Liver (tissue), 9 donors: Measurements from ENCODE around the gene KRT32. TPM values are rescaled to one million over a fixed set of nuclear protein-coding genes. Genes with fewer than 3 reads are reported as not detected.

Experiments used
- DNase-seq: peaks from one replicate; pipeline ENCODE4 v3.0.0-alpha.2; 2017; ENCODE audit warnings: low spot score
- H3K27ac ChIP-seq, 2 donors: one replicate each; pipeline ENCODE4 v1.7.0; 2013; ENCODE audit warnings: inconsistent platforms in 2 of 2, low read length in 2 of 2, control low read depth in 1 of 2, low read depth in 1 of 2, mild to moderate bottlenecking in 1 of 2
- H3K27me3 ChIP-seq, 4 donors: one replicate each; pipeline versions ENCODE4 v1.6.1 to v1.7.0; 2013; ENCODE audit warnings: low read length in 3 of 4, inconsistent platforms in 1 of 4, mild to moderate bottlenecking in 1 of 4, moderate library complexity in 1 of 4; ENCODE audit not compliant: control insufficient read depth in 4 of 4, insufficient read depth in 4 of 4
- H3K36me3 ChIP-seq, 4 donors: one replicate each; pipeline versions ENCODE4 v1.6.1 to v1.7.0; 2013; ENCODE audit warnings: low read length in 3 of 4, mild to moderate bottlenecking in 3 of 4, low read depth in 1 of 4, moderate library complexity in 1 of 4; ENCODE audit not compliant: control insufficient read depth in 4 of 4, insufficient read depth in 3 of 4
- H3K4me1 ChIP-seq, 4 donors: one replicate each; pipeline versions ENCODE4 v1.6.1 to v1.7.0; 2013; ENCODE audit warnings: low read length in 3 of 4, mild to moderate bottlenecking in 3 of 4, moderate library complexity in 1 of 4; ENCODE audit not compliant: control insufficient read depth in 4 of 4, insufficient read depth in 4 of 4
- H3K4me3 ChIP-seq, 3 donors: one replicate each; pipeline versions ENCODE4 v1.6.1 to v1.7.0; 2013; ENCODE audit warnings: low read length in 3 of 3, control low read depth in 1 of 3, low read depth in 1 of 3, mild to moderate bottlenecking in 1 of 3
- H3K9ac ChIP-seq, 2 donors: one replicate each; pipeline ENCODE4 v1.7.0; 2013; ENCODE audit warnings: low read length in 2 of 2, mild to moderate bottlenecking in 2 of 2, moderate library complexity in 2 of 2, control low read depth in 1 of 2, low read depth in 1 of 2
- H3K9me3 ChIP-seq, 4 donors: one replicate each; pipeline versions ENCODE4 v1.6.1 to v1.7.0; 2013; ENCODE audit warnings: low read length in 3 of 4; ENCODE audit not compliant: control insufficient read depth in 4 of 4
- EGR1 ChIP-seq, 2 donors: IDR thresholded peaks; 2 replicates each; pipeline ENCODE4 v1.6.1; 2016 to 2018; ENCODE audit warnings: antibody characterized with exemption in 2 of 2, low read depth in 2 of 2
- FOXA1 ChIP-seq: IDR thresholded peaks from 2 replicates; pipeline ENCODE4 v1.6.1; 2016; ENCODE audit warnings: antibody characterized with exemption
- FOXA2 ChIP-seq: IDR thresholded peaks from 2 replicates; pipeline ENCODE4 v1.6.1; 2016; ENCODE audit warnings: antibody characterized with exemption
- GABPA ChIP-seq, 2 donors: IDR thresholded peaks in 1 of 2; conservative IDR thresholded peaks in 1 of 2; 2 replicates each; pipeline ENCODE4 v1.6.1; 2016; ENCODE audit warnings: antibody characterized with exemption in 2 of 2, mild to moderate bottlenecking in 1 of 2, moderate library complexity in 1 of 2
- HNF4A ChIP-seq, 2 donors: conservative IDR thresholded peaks; 2 replicates each; pipeline ENCODE4 v1.6.1; 2016; ENCODE audit warnings: antibody characterized with exemption in 2 of 2, mild to moderate bottlenecking in 2 of 2
- HNF4G ChIP-seq: IDR thresholded peaks from 2 replicates; pipeline ENCODE4 v1.6.1; 2016; ENCODE audit warnings: antibody characterized with exemption
- JUND ChIP-seq, 2 donors: IDR thresholded peaks; 2 replicates each; pipeline ENCODE4 v1.6.1; 2016; ENCODE audit warnings: antibody characterized with exemption in 2 of 2
- NR2F2 ChIP-seq: IDR thresholded peaks from 2 replicates; pipeline ENCODE4 v1.6.1; 2016; ENCODE audit warnings: antibody characterized with exemption
- RAD21 ChIP-seq, 2 donors: IDR thresholded peaks; 2 replicates each; pipeline ENCODE4 v1.6.1; 2016; ENCODE audit warnings: antibody characterized with exemption in 2 of 2, mild to moderate bottlenecking in 2 of 2
- RXRA ChIP-seq, 2 donors: IDR thresholded peaks; 2 replicates each; pipeline ENCODE4 v1.6.1; 2017 to 2018; ENCODE audit warnings: antibody characterized with exemption in 2 of 2, mild to moderate bottlenecking in 1 of 2
- SP1 ChIP-seq: IDR thresholded peaks from 2 replicates; pipeline ENCODE4 v1.6.1; 2018; ENCODE audit warnings: antibody characterized with exemption, mild to moderate bottlenecking
- TAF1 ChIP-seq: conservative IDR thresholded peaks from 2 replicates; pipeline ENCODE4 v1.6.1; 2016; ENCODE audit warnings: antibody characterized with exemption, mild to moderate bottlenecking
- YY1 ChIP-seq: IDR thresholded peaks from 2 replicates; pipeline ENCODE4 v1.6.1; 2016; ENCODE audit warnings: antibody characterized with exemption, mild to moderate bottlenecking
- WGBS: extraction: QIAGEN DNeasy Blood & Tissue Kit; methylation state at CpG from one replicate; pipeline ENCODE4 v1.1.7; 2013; 5-methylcytosine and 5-hydroxymethylcytosine counted together
- polyA plus RNA-seq, 2 donors: library from polyadenylated mRNA; stranded (reverse) in 1 of 2; unstranded in 1 of 2; fragments of 200-250 nt in 1 of 2; fragments of >200 nt in 1 of 2; fragmentation: Nextera tagmentation in 1 of 2; extraction: Ambion mirVana in 1 of 2; gene quantifications; one replicate each; pipeline versions ENCODE4 v1.2.1 to v1.2.3, GENCODE V29; 2013 to 2015
- total RNA-seq, 2 donors: library from RNA; depleted of rRNA; stranded (reverse); fragments of >200 nt; gene quantifications; one replicate each; pipeline ENCODE4 v1.2.3, GENCODE V29; 2014
- TF ChIP-seq, protein P1 (sequence below): IDR thresholded peaks from 2 replicates; pipeline ENCODE4 v1.6.1; 2016; ENCODE audit warnings: antibody characterized with exemption
- TF ChIP-seq, protein P2 (sequence below): IDR thresholded peaks from 2 replicates; pipeline ENCODE4 v1.6.1; 2016; ENCODE audit warnings: antibody characterized with exemption
- TF ChIP-seq, protein P3 (sequence below): IDR thresholded peaks from 2 replicates; pipeline ENCODE4 v1.6.1; 2016; ENCODE audit warnings: antibody characterized with exemption
- TF ChIP-seq, protein P4 (sequence below): fragments of 150-350 bp; IDR thresholded peaks from 2 replicates; pipeline ENCODE4 v1.5.1; 2017; ENCODE audit warnings: improper control_type of control experiment, low read depth, low read length; ENCODE audit not compliant: missing input control
- TF ChIP-seq, protein P5 (sequence below): IDR thresholded peaks from 2 replicates; pipeline ENCODE4 v1.6.1; 2016; ENCODE audit warnings: antibody characterized with exemption, mild to moderate bottlenecking
- donor health status: healthy.
- donor health status: healthy.
- donor health status: healthy.
- donor health status: healthy.
- donor health status: healthy.

The KRT32 gene
- total and polyA plus RNA-seq, 4 donors: not detected

DNA sequence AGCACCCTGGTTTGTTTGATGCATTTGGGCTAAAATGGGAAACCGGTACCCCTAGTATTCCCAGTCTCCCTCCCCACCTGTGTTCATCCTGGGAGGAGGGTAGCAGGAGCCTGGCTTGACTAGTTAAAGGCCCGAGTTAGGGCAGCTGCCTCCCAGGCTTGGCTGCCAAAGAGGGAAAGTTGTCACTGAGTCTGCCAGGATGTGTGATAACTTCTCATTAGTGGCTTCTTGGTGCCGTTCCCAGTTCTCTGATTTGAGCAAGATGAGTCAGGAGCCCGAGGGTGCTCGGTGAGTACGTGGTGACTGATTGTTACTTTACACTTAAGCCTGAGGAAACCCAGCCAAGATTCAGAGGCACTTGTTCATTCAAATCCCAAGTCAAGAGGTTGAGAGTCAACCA lies 2.5 kb downstream of the KRT32 start:
- 68% methylated on average over 6 of the region's 6 CpGs for WGBS
- DNase-seq: no peak

DNA sequence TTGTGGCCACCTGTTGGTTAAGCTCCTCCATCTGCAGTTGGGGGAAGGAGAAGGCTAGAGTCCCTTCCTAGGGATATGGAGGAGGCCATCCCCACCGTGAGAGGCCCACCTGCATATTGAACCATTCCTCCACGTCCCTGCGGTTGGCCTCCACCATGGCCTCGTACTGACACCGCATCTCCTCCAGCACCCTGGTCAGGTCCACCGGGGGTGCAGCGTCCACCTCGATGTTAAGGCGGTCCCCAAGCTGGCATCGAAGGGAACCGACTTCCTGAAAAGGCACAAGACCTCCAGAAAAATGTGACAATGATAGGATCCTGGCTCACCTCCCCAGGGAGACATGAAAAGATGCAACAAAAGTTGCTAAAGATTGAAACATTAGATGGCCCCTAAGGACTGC lies 3.0 kb downstream of the KRT32 start:
- DNase-seq: no peak
- no peak overlapping the region for H3K27ac ChIP-seq
- H3K27me3 ChIP-seq: no peaks in the 10 kb centered on the region
- H3K4me3 ChIP-seq: no peak overlapping the region
- no peaks in the 10 kb centered on the region for H3K36me3 ChIP-seq
- no peak overlapping the region for H3K9ac ChIP-seq
- no peaks in the 10 kb centered on the region for H3K9me3 ChIP-seq
- WGBS: 92% methylated on average over 11 of the region's 11 CpGs
- TF ChIP-seq FOXA1: no peak
- no peak for TF ChIP-seq EGR1 (IDR thresholded peaks at IDR 0.05; ENCODE audit: low read depth in 2 of 2)
- TF ChIP-seq, protein P1, sequence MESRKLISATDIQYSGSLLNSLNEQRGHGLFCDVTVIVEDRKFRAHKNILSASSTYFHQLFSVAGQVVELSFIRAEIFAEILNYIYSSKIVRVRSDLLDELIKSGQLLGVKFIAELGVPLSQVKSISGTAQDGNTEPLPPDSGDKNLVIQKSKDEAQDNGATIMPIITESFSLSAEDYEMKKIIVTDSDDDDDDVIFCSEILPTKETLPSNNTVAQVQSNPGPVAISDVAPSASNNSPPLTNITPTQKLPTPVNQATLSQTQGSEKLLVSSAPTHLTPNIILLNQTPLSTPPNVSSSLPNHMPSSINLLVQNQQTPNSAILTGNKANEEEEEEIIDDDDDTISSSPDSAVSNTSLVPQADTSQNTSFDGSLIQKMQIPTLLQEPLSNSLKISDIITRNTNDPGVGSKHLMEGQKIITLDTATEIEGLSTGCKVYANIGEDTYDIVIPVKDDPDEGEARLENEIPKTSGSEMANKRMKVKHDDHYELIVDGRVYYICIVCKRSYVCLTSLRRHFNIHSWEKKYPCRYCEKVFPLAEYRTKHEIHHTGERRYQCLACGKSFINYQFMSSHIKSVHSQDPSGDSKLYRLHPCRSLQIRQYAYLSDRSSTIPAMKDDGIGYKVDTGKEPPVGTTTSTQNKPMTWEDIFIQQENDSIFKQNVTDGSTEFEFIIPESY: no peak
- TF ChIP-seq GABPA (IDR thresholded peaks at IDR 0.05 in 1 of 2, conservative IDR thresholded peaks at IDR 0.05 in 1 of 2): no peak
- TF ChIP-seq, protein P2, sequence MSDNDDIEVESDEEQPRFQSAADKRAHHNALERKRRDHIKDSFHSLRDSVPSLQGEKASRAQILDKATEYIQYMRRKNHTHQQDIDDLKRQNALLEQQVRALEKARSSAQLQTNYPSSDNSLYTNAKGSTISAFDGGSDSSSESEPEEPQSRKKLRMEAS: no peak
- TF ChIP-seq RXRA (IDR thresholded peaks at IDR 0.05): no peak
- TF ChIP-seq RAD21 (IDR thresholded peaks at IDR 0.05): no peak
- TF ChIP-seq FOXA2: no peak
- no peak for TF ChIP-seq HNF4A (conservative IDR thresholded peaks at IDR 0.05)
- no peaks in the 10 kb centered on the region for H3K4me1 ChIP-seq

More for the DNA sequence above, 2.5 kb downstream of the KRT32 start:
- TF ChIP-seq, protein P1: no peak
- TF ChIP-seq SP1: no peak
- TF ChIP-seq HNF4G: no peak
- TF ChIP-seq HNF4A (conservative IDR thresholded peaks at IDR 0.05): no peak
- TF ChIP-seq EGR1 (IDR thresholded peaks at IDR 0.05; ENCODE audit: low read depth in 2 of 2): no peak
- TF ChIP-seq NR2F2: no peak
- no peak for TF ChIP-seq FOXA1
- TF ChIP-seq, protein P2: no peak
- TF ChIP-seq, protein P3, sequence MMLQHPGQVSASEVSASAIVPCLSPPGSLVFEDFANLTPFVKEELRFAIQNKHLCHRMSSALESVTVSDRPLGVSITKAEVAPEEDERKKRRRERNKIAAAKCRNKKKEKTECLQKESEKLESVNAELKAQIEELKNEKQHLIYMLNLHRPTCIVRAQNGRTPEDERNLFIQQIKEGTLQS: no peak
- no peak for TF ChIP-seq FOXA2
- TF ChIP-seq RXRA (IDR thresholded peaks at IDR 0.05): no peak
- no peak for TF ChIP-seq GABPA (IDR thresholded peaks at IDR 0.05 in 1 of 2, conservative IDR thresholded peaks at IDR 0.05 in 1 of 2)
- TF ChIP-seq YY1: no peak
- TF ChIP-seq, protein P4, sequence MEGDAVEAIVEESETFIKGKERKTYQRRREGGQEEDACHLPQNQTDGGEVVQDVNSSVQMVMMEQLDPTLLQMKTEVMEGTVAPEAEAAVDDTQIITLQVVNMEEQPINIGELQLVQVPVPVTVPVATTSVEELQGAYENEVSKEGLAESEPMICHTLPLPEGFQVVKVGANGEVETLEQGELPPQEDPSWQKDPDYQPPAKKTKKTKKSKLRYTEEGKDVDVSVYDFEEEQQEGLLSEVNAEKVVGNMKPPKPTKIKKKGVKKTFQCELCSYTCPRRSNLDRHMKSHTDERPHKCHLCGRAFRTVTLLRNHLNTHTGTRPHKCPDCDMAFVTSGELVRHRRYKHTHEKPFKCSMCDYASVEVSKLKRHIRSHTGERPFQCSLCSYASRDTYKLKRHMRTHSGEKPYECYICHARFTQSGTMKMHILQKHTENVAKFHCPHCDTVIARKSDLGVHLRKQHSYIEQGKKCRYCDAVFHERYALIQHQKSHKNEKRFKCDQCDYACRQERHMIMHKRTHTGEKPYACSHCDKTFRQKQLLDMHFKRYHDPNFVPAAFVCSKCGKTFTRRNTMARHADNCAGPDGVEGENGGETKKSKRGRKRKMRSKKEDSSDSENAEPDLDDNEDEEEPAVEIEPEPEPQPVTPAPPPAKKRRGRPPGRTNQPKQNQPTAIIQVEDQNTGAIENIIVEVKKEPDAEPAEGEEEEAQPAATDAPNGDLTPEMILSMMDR: no peak
- no peak for TF ChIP-seq TAF1
- no peak for TF ChIP-seq JUND (IDR thresholded peaks at IDR 0.05)
- TF ChIP-seq, protein P5, sequence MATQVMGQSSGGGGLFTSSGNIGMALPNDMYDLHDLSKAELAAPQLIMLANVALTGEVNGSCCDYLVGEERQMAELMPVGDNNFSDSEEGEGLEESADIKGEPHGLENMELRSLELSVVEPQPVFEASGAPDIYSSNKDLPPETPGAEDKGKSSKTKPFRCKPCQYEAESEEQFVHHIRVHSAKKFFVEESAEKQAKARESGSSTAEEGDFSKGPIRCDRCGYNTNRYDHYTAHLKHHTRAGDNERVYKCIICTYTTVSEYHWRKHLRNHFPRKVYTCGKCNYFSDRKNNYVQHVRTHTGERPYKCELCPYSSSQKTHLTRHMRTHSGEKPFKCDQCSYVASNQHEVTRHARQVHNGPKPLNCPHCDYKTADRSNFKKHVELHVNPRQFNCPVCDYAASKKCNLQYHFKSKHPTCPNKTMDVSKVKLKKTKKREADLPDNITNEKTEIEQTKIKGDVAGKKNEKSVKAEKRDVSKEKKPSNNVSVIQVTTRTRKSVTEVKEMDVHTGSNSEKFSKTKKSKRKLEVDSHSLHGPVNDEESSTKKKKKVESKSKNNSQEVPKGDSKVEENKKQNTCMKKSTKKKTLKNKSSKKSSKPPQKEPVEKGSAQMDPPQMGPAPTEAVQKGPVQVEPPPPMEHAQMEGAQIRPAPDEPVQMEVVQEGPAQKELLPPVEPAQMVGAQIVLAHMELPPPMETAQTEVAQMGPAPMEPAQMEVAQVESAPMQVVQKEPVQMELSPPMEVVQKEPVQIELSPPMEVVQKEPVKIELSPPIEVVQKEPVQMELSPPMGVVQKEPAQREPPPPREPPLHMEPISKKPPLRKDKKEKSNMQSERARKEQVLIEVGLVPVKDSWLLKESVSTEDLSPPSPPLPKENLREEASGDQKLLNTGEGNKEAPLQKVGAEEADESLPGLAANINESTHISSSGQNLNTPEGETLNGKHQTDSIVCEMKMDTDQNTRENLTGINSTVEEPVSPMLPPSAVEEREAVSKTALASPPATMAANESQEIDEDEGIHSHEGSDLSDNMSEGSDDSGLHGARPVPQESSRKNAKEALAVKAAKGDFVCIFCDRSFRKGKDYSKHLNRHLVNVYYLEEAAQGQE: no peak
- no peak for TF ChIP-seq RAD21 (IDR thresholded peaks at IDR 0.05)
- H3K36me3 ChIP-seq: no peaks in the 10 kb centered on the region
- no peak overlapping the region for H3K4me3 ChIP-seq
- no peaks in the 10 kb centered on the region for H3K4me1 ChIP-seq
- no peak overlapping the region for H3K9ac ChIP-seq
- H3K9me3 ChIP-seq: no peaks in the 10 kb centered on the region
- no peak overlapping the region for H3K27ac ChIP-seq
- no peaks in the 10 kb centered on the region for H3K27me3 ChIP-seq
